Activated CD4-positive, alpha-beta memory T cell treated with anti-CD3 and anti-CD28 coated beads, Interleukin-2, amount 10 ng/mL, durations not matched to agents 7 days and 5 days (primary cell): Measurements from ENCODE around the gene TNFSF18. TPM values are rescaled to one million over a fixed set of nuclear protein-coding genes. Genes with fewer than 3 reads are reported as not detected.

Experiments used
- CTCF ChIA-PET: fragments of 350-600 bp; sonication (Branson Sonifier 250); formaldehyde crosslinking; loops from one replicate; lab custom pipeline; 2021; ENCODE audit warnings: antibody characterized with exemption, inconsistent platforms; lab: Charles Lee
- POLR2A ChIA-PET: fragments of 350-600 bp; sonication (Branson Sonifier 250); formaldehyde crosslinking; loops from one replicate; lab custom pipeline; 2021; ENCODE audit warnings: antibody characterized with exemption; lab: Charles Lee
- DNase-seq: peaks from one replicate; pipeline ENCODE4 v3.0.0-alpha.2; 2020
- H3K27ac Mint-ChIP-seq: one replicate; pipeline ENCODE4 v1.8.0; 2021; ENCODE audit warnings: mild to moderate bottlenecking, mixed read lengths
- H3K27me3 Mint-ChIP-seq: one replicate; pipeline ENCODE4 v1.8.0; 2021; ENCODE audit warnings: mixed read lengths
- H3K36me3 Mint-ChIP-seq: one replicate; pipeline ENCODE4 v1.8.0; 2021; ENCODE audit warnings: low read depth, mixed read lengths
- H3K4me1 Mint-ChIP-seq: one replicate; pipeline ENCODE4 v1.8.0; 2021; ENCODE audit warnings: mixed read lengths
- H3K4me3 Mint-ChIP-seq: one replicate; pipeline ENCODE4 v1.8.0; 2021; ENCODE audit warnings: mild to moderate bottlenecking, mixed read lengths
- H3K9me3 Mint-ChIP-seq: one replicate; pipeline ENCODE4 v1.8.0; 2021; ENCODE audit warnings: mixed read lengths
- total RNA-seq, 2 experiments: library from RNA; stranded (reverse); gene quantifications; one replicate each; pipeline ENCODE4 v1.2.3, GENCODE V29; 2021

The TNFSF18 gene
- total RNA-seq, 2 experiments from 2014 or later: not detected

DNA sequence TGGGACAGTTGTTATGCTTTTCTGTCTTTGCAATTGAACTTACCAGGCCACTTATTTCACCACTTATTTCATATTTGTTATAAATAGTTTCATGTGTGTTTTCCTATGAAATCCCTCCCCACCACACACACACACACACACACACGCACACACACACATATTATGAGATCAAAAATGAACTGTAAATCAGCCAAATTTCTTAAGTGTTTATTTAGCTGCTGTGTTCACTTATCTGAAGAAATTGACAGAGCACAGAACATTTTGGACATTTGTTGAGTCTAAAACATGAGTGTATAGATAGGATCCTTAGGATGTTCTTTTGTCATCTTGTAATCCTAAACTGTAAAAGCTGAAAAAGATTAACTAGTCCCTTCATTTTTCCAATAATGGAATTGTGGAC, 7.8 kb upstream of the TNFSF18 start:
- H3K4me1 Mint-ChIP-seq: peaks cover 2% of the 10 kb centered on the region
- H3K27me3 Mint-ChIP-seq: peaks cover 5% of the 10 kb centered on the region
- no peak overlapping the region for H3K4me3 Mint-ChIP-seq
- ChIA-PET POLR2A (no interaction called here), CTCF (no interaction called here)
- H3K27ac Mint-ChIP-seq: no peak overlapping the region
- no peaks in the 10 kb centered on the region for H3K9me3 Mint-ChIP-seq
- DNase-seq: no peak
- H3K36me3 Mint-ChIP-seq: no peaks in the 10 kb centered on the region

GRCh38 chr1:173057984-173058383, 7.2 kb upstream of the TNFSF18 start:
- peaks cover 2% of the 10 kb centered on the region for H3K4me1 Mint-ChIP-seq
- H3K36me3 Mint-ChIP-seq: no peaks in the 10 kb centered on the region
- POLR2A ChIA-PET: no interaction called here
- H3K9me3 Mint-ChIP-seq: no peaks in the 10 kb centered on the region
- no peak overlapping the region for H3K4me3 Mint-ChIP-seq
- H3K27ac Mint-ChIP-seq: no peak overlapping the region
- CTCF ChIA-PET: no interaction called here
- peaks cover 5% of the 10 kb centered on the region for H3K27me3 Mint-ChIP-seq
- DNase-seq: no peak

GRCh38 chr1:173056365-173056764, 5.6 kb upstream of the TNFSF18 start:
- ChIA-PET POLR2A (no interaction called here), CTCF (no interaction called here)
- DNase-seq: no peak
- Mint-ChIP-seq H3K27ac (no peak overlapping the region), H3K27me3 (peaks cover 5% of the 10 kb centered on the region), H3K4me1 (no peaks in the 10 kb centered on the region), H3K9me3 (no peaks in the 10 kb centered on the region), H3K36me3 (no peaks in the 10 kb centered on the region), H3K4me3 (no peak overlapping the region)

DNA sequence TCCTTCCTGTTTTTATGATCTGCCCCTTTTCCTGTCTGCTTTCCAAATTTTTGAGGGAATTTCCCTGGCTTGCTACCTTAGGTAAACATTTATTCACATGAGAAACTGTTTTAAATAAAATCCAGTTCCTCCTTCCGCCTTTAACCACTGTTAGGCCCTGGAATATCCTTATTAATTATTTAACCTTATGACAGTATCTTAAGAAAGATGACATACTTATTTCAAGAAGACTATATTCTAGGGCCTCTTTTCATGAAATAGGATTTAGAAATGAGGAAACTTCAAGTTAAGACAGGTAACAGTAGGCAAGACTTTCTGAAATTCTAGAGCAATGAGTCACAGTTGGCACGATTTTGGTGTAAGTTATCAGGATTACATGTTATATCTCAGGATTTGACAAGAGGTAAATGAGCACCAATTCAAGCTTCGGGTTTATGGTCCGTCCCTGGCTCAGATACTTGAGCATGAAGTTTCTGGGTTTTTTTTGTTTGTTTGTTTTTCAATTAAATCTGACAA, 2.0 kb upstream of the TNFSF18 start:
- DNase-seq: no peak
- Mint-ChIP-seq H3K9me3 (no peaks in the 10 kb centered on the region), H3K36me3 (no peaks in the 10 kb centered on the region), H3K4me1 (no peaks in the 10 kb centered on the region), H3K27ac (no peak overlapping the region), H3K27me3 (peaks cover 5% of the 10 kb centered on the region), H3K4me3 (no peak overlapping the region)
- POLR2A ChIA-PET: no interaction called here
- CTCF ChIA-PET: no interaction called here

GRCh38 chr1:173049322-173049633, 1.5 kb downstream of the TNFSF18 start:
- H3K4me3 Mint-ChIP-seq: no peak overlapping the region
- DNase-seq: no peak
- ChIA-PET POLR2A (no interaction called here), CTCF (no interaction called here)
- no peak overlapping the region for H3K27ac Mint-ChIP-seq
- H3K36me3 Mint-ChIP-seq: no peaks in the 10 kb centered on the region
- H3K4me1 Mint-ChIP-seq: no peaks in the 10 kb centered on the region
- H3K27me3 Mint-ChIP-seq: peaks cover 2% of the 10 kb centered on the region
- H3K9me3 Mint-ChIP-seq: no peaks in the 10 kb centered on the region

DNA sequence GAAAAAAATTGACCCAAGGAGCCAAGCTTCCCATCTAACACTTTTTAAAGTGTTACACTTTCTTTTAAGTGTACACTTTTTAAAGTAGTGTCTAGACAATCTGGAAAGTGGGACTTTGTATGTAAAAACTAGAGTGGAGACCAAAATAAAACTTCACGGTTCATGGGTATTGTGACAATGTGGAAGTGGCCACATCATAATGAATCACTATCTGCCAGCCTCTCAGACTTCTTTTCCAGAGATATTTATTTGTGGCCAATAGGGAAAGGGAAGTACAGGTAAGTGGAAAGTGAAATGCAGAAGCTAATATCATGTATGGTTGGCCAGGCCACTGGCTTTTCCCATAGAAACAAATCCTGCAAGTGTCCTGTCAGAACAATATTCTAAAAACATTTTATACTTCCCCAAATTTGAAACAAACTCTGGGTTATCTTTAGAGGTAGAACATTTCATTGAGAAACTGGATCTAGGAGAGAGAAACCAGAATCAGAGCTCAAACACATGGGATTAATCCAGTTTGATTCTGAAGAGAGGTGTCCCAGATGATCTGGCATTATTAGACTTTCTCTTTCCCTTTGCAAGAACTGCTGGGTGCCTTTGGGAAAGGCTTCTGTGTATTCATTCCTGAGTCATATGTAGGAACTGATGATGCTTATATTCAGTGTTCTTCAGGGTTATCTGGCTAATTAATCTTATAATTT, 2.0 kb downstream of the TNFSF18 start:
- Mint-ChIP-seq H3K27ac (no peak overlapping the region), H3K4me3 (no peak overlapping the region), H3K9me3 (no peaks in the 10 kb centered on the region), H3K27me3 (no peaks in the 10 kb centered on the region), H3K36me3 (no peaks in the 10 kb centered on the region), H3K4me1 (no peaks in the 10 kb centered on the region)
- ChIA-PET POLR2A (no interaction called here), CTCF (no interaction called here)
- DNase-seq: no peak

DNA sequence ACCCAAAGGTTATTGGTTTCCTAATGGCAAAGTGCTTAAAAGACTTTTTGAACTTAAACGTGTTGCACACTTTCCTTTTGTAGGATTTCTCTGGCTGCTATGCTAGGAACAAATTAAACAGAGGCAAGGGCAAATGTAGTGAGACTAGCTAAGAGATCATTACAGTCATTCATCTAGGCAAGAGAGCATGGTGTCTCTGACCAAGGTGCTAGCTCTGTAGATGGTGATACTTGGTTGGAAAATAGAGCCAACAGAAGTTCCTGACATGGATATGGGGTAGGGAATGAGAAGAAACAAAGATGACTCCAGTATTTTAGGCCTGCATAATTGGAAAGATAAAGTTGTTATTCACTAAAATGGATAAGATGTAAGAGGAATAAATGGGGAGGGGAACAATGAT, 6.1 kb downstream of the TNFSF18 start:
- Mint-ChIP-seq H3K4me1 (peaks cover 11% of the 10 kb centered on the region), H3K4me3 (no peak overlapping the region), H3K9me3 (no peaks in the 10 kb centered on the region), H3K27me3 (peaks cover 13% of the 10 kb centered on the region), H3K36me3 (no peaks in the 10 kb centered on the region), H3K27ac (no peak overlapping the region)
- POLR2A ChIA-PET: no interaction called here
- no peak for DNase-seq
- CTCF ChIA-PET: no interaction called here

DNA sequence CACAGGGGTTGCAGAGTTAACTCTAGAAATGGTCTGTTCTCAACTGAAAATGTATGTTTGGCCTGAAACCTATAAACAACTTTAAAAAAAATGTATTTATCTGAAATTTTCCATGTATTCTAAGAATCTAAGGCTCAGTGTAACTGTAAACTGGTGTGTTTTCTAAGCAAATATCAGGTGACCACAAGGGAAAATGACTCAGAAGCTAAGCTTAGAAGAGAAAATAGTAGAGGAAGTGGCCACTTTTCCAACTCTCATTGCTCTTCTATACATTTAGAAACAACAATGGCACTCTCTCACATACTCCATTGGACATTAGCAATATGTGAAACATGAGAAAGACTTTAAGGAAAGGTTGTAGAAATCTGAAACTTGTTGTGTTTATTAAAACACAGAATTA, 7.5 kb downstream of the TNFSF18 start:
- peaks cover 19% of the 10 kb centered on the region for H3K4me1 Mint-ChIP-seq

DNA sequence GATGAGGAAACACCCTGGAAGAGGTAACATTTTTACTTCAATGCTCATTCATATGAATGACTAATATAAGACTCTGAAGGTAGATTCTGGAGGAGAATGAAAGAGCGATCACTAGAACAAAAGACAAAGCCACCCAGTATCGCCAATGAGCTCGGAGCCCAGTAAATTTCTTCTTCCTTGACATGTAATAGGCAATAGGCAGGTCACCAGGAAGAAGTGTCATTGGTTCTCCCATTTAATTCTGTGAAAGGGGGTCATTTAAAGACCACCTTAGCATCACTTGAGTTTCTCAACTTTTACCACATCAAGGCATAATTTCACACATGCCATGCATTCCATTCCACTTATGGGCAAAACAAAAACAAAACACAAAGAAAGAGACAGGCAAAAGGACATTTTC, 7.9 kb downstream of the TNFSF18 start:
- Mint-ChIP-seq H3K36me3 (no peaks in the 10 kb centered on the region), H3K4me3 (no peak overlapping the region), H3K4me1 (peaks cover 22% of the 10 kb centered on the region), H3K27ac (no peak overlapping the region), H3K9me3 (no peaks in the 10 kb centered on the region), H3K27me3 (peaks cover 13% of the 10 kb centered on the region)
- ChIA-PET POLR2A (no interaction called here), CTCF (no interaction called here)
- no peak for DNase-seq

More for the DNA sequence above, 7.5 kb downstream of the TNFSF18 start:
- Mint-ChIP-seq H3K4me3 (no peak overlapping the region), H3K27ac (no peak overlapping the region), H3K27me3 (peaks cover 13% of the 10 kb centered on the region), H3K36me3 (no peaks in the 10 kb centered on the region), H3K9me3 (no peaks in the 10 kb centered on the region)
- POLR2A ChIA-PET: no interaction called here
- CTCF ChIA-PET: no interaction called here
- no peak for DNase-seq

- Mint-ChIP-seq H3K4me1 (peaks cover 22% of the 10 kb centered on the region), H3K27ac (no peak overlapping the region), H3K36me3 (no peaks in the 10 kb centered on the region), H3K4me3 (no peak overlapping the region), H3K9me3 (no peaks in the 10 kb centered on the region), H3K27me3 (peaks cover 15% of the 10 kb centered on the region)
- no peak for DNase-seq
- POLR2A ChIA-PET: interaction anchor here (1.1 kb wide), 1 partner anchor 294 kb away, joined by 4 read pairs; no protein-coding TSS in a partner anchor
- CTCF ChIA-PET: no interaction called here
Measured at GRCh38 chr1:173039626-173040025, 11.1 kb downstream of the TNFSF18 start.

DNA sequence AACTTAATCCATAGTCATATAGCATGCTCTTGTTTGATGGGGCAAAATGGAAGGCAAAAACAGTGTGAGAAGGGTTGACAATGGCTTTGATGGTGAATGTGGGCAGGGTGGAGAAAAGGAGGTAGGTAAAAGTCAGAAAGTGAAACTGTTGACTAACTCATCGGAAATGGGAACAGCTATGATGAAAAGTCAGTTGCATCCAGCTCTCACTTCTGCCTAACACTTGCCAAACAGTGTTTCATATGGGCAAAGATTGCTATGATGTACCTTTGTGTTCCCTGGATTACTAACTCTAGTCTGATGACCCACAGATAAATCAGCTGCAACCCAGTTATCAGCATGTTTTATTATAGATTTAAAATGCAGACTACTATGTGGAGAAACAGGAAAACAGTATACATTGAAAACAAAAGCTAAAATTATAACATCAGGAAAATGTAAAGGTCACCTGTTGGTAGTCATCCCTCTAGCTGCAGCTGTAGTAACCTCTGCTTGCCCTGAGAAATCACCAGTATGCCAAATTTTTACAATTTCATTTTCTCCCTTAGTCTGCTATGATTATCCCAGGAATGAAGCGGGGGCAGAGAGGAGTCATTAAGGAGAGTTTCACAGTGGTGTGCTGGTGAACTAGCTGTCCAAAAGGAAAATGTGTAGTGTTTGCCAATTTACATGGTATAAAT, 11.7 kb downstream of the TNFSF18 start:
- Mint-ChIP-seq H3K27ac (no peak overlapping the region), H3K36me3 (no peaks in the 10 kb centered on the region), H3K4me1 (peaks cover 22% of the 10 kb centered on the region), H3K9me3 (no peaks in the 10 kb centered on the region), H3K4me3 (no peak overlapping the region), H3K27me3 (peaks cover 15% of the 10 kb centered on the region)
- ChIA-PET CTCF (no interaction called here), POLR2A (interaction anchor here (1.1 kb wide), 1 partner anchor 294 kb away, joined by 4 read pairs; no protein-coding TSS in a partner anchor)
- DNase-seq: no peak

DNA sequence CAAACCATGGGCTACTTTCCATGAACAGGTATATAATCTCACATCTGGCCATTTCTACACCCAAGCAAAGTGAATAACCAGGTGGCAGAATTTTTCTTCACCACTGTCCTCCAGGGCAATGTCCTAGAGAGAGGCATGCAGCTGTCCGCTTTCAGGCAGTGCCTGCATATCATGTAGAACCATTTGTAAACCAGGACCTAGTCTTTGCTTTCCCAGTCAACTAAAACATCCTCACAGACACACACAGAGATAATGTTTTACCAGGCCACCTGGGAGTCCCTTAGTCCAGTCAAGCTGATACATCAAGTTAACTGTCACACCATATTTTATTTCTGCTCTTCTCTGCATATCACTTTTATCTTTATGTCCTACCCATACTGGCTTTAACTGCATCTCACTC, 26.2 kb downstream of the TNFSF18 start:
- H3K4me1 Mint-ChIP-seq: no peaks in the 10 kb centered on the region
- ChIA-PET CTCF (interaction anchor here (0.7 kb wide), 1 partner anchor 307 kb away, joined by 3 read pairs; no protein-coding TSS in a partner anchor), POLR2A (no interaction called here)
- peaks cover 3% of the 10 kb centered on the region for H3K27me3 Mint-ChIP-seq
- DNase-seq: no peak
- H3K36me3 Mint-ChIP-seq: peaks cover under 1% of the 10 kb centered on the region
- H3K4me3 Mint-ChIP-seq: no peak overlapping the region
- H3K9me3 Mint-ChIP-seq: peaks cover 2% of the 10 kb centered on the region
- H3K27ac Mint-ChIP-seq: no peak overlapping the region

DNA sequence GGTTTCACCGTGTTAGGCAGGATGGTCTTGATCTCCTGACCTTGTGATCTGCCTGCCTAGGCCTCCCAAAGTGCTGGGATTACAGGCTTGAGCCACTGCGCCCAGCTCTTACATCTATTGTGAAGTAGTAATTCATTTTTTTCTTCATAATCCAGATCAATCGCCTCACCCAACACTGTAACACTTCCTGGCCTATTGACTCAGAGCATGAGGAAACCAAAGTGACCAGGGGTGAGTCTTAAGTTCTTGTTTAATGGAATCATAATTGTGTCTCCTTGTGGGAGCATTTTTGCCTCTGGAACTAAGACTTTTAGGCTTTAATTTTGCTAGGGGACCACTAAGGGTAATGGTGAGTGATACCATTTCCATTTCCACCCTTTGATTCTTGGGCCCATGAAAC, 27.4 kb downstream of the TNFSF18 start:
- POLR2A ChIA-PET: no interaction called here

More for the DNA sequence above, 27.4 kb downstream of the TNFSF18 start:
- H3K9me3 Mint-ChIP-seq: no peaks in the 10 kb centered on the region
- DNase-seq: no peak
- no peak overlapping the region for H3K27ac Mint-ChIP-seq
- H3K36me3 Mint-ChIP-seq: no peaks in the 10 kb centered on the region
- no peak overlapping the region for H3K4me3 Mint-ChIP-seq
- H3K4me1 Mint-ChIP-seq: no peaks in the 10 kb centered on the region
- peaks cover 8% of the 10 kb centered on the region for H3K27me3 Mint-ChIP-seq
- CTCF ChIA-PET: no interaction called here
